ENCODE measurements around the gene TANGO2.

TANGO2 gene

GRCh38 chr22:20028855-20029549 is 8.1 kb downstream of the TANGO2 start:
- H3K9me3 ChIP-seq (ENCODE audit: control insufficient read depth, low read length) = no peaks in the 10 kb centered on the region
- no peaks in the 10 kb centered on the region for H3K27me3 ChIP-seq (ENCODE audit: control insufficient read depth, insufficient read depth, low read length, poor library complexity, severe bottlenecking)
- H3K4me3 ChIP-seq (ENCODE audit: insufficient read depth, low read depth, low read length) = no peak overlapping the region
- no peaks in the 10 kb centered on the region for H3K36me3 ChIP-seq (ENCODE audit: control insufficient read depth, insufficient read depth, low read length)
- 88 to 92% methylated on average over 16 of the region's 16 CpGs for WGBS, 2 experiments
- no peaks in the 10 kb centered on the region for H3K4me1 ChIP-seq (ENCODE audit: control insufficient read depth, insufficient read depth, low read length)
- H3K27ac ChIP-seq (ENCODE audit: insufficient read depth, low read depth, low read length, poor library complexity, severe bottlenecking) = no peak overlapping the region

DNA sequence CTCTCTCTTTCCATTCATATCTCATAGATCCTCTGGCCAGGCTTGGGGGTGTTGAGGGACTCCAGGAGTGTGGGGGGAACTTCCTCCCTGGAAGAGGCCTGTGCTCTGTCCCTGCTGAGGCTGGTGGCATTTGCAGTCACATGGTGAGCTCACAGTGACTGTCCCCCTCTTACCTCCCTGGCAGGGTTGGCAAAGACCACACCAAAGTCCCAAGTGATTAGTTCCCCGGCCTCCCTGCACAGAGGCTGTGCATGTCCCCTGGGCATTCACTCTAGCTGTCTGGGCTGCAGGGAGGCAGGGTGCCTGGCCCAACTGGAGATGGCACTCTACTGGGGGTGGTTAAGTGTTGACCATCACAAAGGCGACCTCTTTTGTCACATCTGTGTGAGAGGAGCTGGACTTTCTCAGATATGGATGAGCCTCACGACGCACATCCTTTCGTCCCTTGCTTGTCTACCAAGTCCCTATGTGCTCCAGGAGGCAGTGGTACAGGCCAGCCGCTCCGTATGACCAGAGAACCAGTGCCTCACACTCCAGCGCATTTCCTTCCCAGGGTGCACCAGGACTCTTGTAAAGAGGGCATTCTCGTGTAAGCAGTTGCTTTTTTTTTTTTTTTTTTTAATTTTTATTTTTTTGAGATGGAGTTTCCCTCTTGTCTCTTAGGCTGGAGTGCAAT is 8.8 kb downstream of the TANGO2 start:
- WGBS, 2 experiments = 96% methylated on average over 9 of the region's 9 CpGs
- Histone ChIP-seq H3K9me3 (ENCODE audit: control insufficient read depth, low read length) (no peaks in the 10 kb centered on the region), H3K4me3 (ENCODE audit: insufficient read depth, low read depth, low read length) (no peak overlapping the region), H3K4me1 (ENCODE audit: control insufficient read depth, insufficient read depth, low read length) (no peaks in the 10 kb centered on the region), H3K36me3 (ENCODE audit: control insufficient read depth, insufficient read depth, low read length) (no peaks in the 10 kb centered on the region), H3K27me3 (ENCODE audit: control insufficient read depth, insufficient read depth, low read length, poor library complexity, severe bottlenecking) (no peaks in the 10 kb centered on the region), H3K27ac (ENCODE audit: insufficient read depth, low read depth, low read length, poor library complexity, severe bottlenecking) (no peak overlapping the region)

DNA sequence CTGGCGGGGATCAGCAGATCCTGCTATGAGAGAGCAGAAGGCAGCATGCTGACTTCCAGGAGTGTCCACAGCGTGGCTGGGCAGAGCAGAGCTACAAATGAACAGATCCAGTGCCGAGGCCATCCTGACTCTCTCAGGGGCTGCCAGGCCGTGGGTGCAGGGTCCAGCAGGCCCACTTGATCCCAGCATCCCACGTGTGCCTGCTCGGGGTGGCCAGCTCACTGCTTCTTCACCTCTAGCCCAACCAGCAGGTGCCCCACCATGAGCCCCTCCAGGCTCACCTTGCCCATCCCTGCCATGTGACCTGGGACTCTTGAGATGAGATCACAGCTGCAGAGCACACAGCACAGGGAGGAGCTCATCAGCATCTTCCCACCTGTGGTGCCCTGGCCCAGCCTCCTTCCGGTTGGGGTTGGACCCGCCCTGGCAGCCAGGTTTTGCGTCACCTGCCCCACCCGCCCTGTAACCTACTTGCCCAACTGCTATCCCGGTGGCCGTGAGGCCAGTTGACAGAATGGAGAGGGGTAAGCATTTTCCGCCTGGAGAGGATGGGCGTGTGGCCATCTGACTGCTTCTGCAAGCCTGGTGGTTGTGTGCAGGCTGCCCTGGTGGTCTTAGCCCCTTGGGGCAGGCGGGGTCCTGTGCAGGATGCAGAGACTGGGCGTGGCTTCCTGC is 11.0 kb downstream of the TANGO2 start:
- Histone ChIP-seq H3K9me3 (ENCODE audit: control insufficient read depth, low read length) (no peaks in the 10 kb centered on the region), H3K27ac (ENCODE audit: insufficient read depth, low read depth, low read length, poor library complexity, severe bottlenecking) (no peak overlapping the region), H3K36me3 (ENCODE audit: control insufficient read depth, insufficient read depth, low read length) (no peaks in the 10 kb centered on the region), H3K27me3 (ENCODE audit: control insufficient read depth, insufficient read depth, low read length, poor library complexity, severe bottlenecking) (no peaks in the 10 kb centered on the region), H3K4me3 (ENCODE audit: insufficient read depth, low read depth, low read length) (no peak overlapping the region), H3K4me1 (ENCODE audit: control insufficient read depth, insufficient read depth, low read length) (no peaks in the 10 kb centered on the region)
- 93 to 95% methylated on average over 16 of the region's 16 CpGs for WGBS, 2 experiments

GRCh38 chr22:20032407-20032991 is 11.6 kb downstream of the TANGO2 start:
- no peak overlapping the region for H3K4me3 ChIP-seq (ENCODE audit: insufficient read depth, low read depth, low read length)
- H3K36me3 ChIP-seq (ENCODE audit: control insufficient read depth, insufficient read depth, low read length) = no peaks in the 10 kb centered on the region
- H3K9me3 ChIP-seq (ENCODE audit: control insufficient read depth, low read length) = no peaks in the 10 kb centered on the region
- 91 to 93% methylated on average over 7 of the region's 7 CpGs for WGBS, 2 experiments
- no peaks in the 10 kb centered on the region for H3K27me3 ChIP-seq (ENCODE audit: control insufficient read depth, insufficient read depth, low read length, poor library complexity, severe bottlenecking)
- H3K4me1 ChIP-seq (ENCODE audit: control insufficient read depth, insufficient read depth, low read length) = no peaks in the 10 kb centered on the region
- H3K27ac ChIP-seq (ENCODE audit: insufficient read depth, low read depth, low read length, poor library complexity, severe bottlenecking) = no peak overlapping the region

GRCh38 chr22:20033045-20033706 is 12.3 kb downstream of the TANGO2 start:
- Histone ChIP-seq H3K27me3 (ENCODE audit: control insufficient read depth, insufficient read depth, low read length, poor library complexity, severe bottlenecking) (no peaks in the 10 kb centered on the region), H3K36me3 (ENCODE audit: control insufficient read depth, insufficient read depth, low read length) (no peaks in the 10 kb centered on the region), H3K4me3 (ENCODE audit: insufficient read depth, low read depth, low read length) (no peak overlapping the region), H3K9me3 (ENCODE audit: control insufficient read depth, low read length) (no peaks in the 10 kb centered on the region), H3K4me1 (ENCODE audit: control insufficient read depth, insufficient read depth, low read length) (no peaks in the 10 kb centered on the region), H3K27ac (ENCODE audit: insufficient read depth, low read depth, low read length, poor library complexity, severe bottlenecking) (no peak overlapping the region)
- WGBS, 2 experiments = 93% methylated on average over 14 of the region's 14 CpGs

DNA sequence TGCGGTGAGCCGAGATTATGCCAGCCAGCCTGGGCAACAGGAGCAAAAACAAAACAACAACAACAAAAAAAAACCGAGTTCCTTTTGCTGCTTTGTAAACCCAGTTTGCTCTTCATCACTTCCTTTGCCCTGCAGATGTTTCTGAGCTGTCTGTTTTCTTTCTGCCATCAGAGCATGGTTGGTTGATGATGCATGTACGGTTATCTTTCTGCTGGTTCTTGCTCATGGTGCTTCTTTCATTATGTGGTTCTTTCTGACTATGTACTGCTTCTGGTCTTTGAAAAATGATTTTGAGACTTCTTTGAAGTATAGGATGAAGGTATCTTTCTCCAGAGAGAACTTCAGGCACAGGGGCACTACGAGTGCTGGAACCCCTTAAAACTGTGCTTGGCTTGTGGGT is 13.2 kb downstream of the TANGO2 start:
- Histone ChIP-seq H3K4me3 (ENCODE audit: insufficient read depth, low read depth, low read length) (no peak overlapping the region), H3K4me1 (ENCODE audit: control insufficient read depth, insufficient read depth, low read length) (no peaks in the 10 kb centered on the region), H3K27me3 (ENCODE audit: control insufficient read depth, insufficient read depth, low read length, poor library complexity, severe bottlenecking) (no peaks in the 10 kb centered on the region), H3K27ac (ENCODE audit: insufficient read depth, low read depth, low read length, poor library complexity, severe bottlenecking) (no peak overlapping the region), H3K9me3 (ENCODE audit: control insufficient read depth, low read length) (no peaks in the 10 kb centered on the region), H3K36me3 (ENCODE audit: control insufficient read depth, insufficient read depth, low read length) (no peaks in the 10 kb centered on the region)
- WGBS, 2 experiments = 81 to 85% methylated on average over 5 of the region's 5 CpGs

DNA sequence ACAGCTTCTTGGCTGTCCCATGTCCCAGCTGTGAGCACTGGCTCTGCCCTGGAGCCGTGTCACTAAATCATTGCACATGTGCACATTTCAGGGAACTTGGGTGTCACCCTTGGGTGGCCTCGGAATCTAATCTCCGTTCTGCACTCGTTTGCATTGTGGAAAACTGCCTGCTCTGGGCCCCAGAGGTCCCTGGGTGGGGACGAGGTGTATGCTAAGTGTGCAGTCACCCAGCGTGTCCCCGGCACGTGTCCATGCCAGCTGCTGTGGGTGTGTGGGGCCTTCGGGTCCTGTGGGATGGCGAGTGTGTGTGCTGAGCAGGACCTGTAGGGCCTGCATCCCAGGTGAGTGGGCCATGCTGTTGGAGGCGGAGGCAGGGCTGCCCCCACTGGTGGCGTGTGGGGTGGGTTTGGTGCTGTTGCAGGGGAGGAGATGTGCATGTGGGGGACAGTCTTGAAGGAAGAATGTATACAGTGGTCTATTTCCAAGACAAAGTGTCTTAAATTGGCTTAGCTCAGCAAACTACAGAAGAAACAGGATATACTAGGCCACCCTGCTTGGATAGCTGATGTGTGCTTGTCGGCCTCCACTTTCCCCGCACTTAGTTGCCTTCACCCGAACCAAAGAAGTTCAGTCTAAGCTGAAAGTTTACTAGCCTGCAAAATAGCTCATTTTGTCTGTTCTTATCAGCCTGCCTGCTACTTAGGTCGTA is 14.6 kb downstream of the TANGO2 start:
- Histone ChIP-seq H3K9me3 (ENCODE audit: control insufficient read depth, low read length) (no peaks in the 10 kb centered on the region), H3K36me3 (ENCODE audit: control insufficient read depth, insufficient read depth, low read length) (no peaks in the 10 kb centered on the region), H3K27ac (ENCODE audit: insufficient read depth, low read depth, low read length, poor library complexity, severe bottlenecking) (no peak overlapping the region), H3K4me3 (ENCODE audit: insufficient read depth, low read depth, low read length) (no peak overlapping the region), H3K4me1 (ENCODE audit: control insufficient read depth, insufficient read depth, low read length) (no peaks in the 10 kb centered on the region), H3K27me3 (ENCODE audit: control insufficient read depth, insufficient read depth, low read length, poor library complexity, severe bottlenecking) (no peaks in the 10 kb centered on the region)
- WGBS, 2 experiments = 91 to 92% methylated on average over 16 of the region's 16 CpGs

- no peaks in the 10 kb centered on the region for H3K4me1 ChIP-seq (ENCODE audit: control insufficient read depth, insufficient read depth, low read length)
- WGBS, 2 experiments = 94 to 95% methylated on average over 10 of the region's 10 CpGs
- no peak overlapping the region for H3K4me3 ChIP-seq (ENCODE audit: insufficient read depth, low read depth, low read length)
- no peaks in the 10 kb centered on the region for H3K36me3 ChIP-seq (ENCODE audit: control insufficient read depth, insufficient read depth, low read length)
- no peaks in the 10 kb centered on the region for H3K9me3 ChIP-seq (ENCODE audit: control insufficient read depth, low read length)
- H3K27ac ChIP-seq (ENCODE audit: insufficient read depth, low read depth, low read length, poor library complexity, severe bottlenecking) = no peak overlapping the region
- no peaks in the 10 kb centered on the region for H3K27me3 ChIP-seq (ENCODE audit: control insufficient read depth, insufficient read depth, low read length, poor library complexity, severe bottlenecking)
Measured at GRCh38 chr22:20036084-20036482, 15.2 kb downstream of the TANGO2 start.

DNA sequence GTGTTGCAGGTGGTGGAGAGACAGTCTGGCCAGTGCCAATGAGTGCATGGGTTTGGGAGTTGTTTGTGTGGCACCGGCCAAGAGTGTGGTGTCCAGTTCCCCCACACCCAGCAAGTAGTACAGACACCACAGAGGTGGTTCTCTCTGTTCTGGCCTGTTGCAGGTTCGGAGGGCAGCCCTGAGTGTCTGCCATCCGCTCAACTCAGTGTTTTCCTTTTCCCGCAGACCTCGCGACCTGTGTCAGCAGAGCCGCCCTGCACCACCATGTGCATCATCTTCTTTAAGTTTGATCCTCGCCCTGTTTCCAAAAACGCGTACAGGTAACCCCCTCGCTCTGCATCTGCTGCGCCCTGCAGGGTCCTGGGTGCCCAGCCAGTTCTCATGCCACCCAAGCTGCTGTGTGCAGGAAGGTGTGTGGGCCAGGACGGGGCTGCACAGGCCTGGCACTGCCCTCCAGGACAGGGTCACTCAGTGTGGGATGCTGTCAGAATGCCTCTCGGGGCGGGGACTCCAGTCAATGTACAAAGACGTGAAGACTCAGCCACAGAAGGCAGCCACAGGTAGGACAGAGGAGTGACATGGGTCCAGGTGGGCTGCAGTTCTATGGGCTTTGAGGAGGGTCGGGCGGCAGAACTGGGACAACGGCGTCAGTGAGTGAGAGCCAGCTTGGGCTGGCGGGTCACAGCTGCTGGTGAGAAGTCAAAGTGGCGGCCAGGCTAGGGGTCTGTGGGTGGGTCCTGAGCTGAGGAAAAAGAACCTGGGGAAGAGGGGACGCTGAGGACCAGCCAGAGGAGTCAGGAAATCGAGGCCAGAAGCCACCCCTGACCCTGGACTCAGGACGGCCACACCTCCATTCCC is 15.9 kb downstream of the TANGO2 start:
- no peaks in the 10 kb centered on the region for H3K4me1 ChIP-seq (ENCODE audit: control insufficient read depth, insufficient read depth, low read length)
- H3K27me3 ChIP-seq (ENCODE audit: control insufficient read depth, insufficient read depth, low read length, poor library complexity, severe bottlenecking) = no peaks in the 10 kb centered on the region
- H3K36me3 ChIP-seq (ENCODE audit: control insufficient read depth, insufficient read depth, low read length) = no peaks in the 10 kb centered on the region
- no peaks in the 10 kb centered on the region for H3K9me3 ChIP-seq (ENCODE audit: control insufficient read depth, low read length)
- H3K27ac ChIP-seq (ENCODE audit: insufficient read depth, low read depth, low read length, poor library complexity, severe bottlenecking) = no peak overlapping the region
- WGBS, 2 experiments = 95% methylated on average over 25 of the region's 25 CpGs
- H3K4me3 ChIP-seq (ENCODE audit: insufficient read depth, low read depth, low read length) = no peak overlapping the region
